ENCODE data around the gene FOXF2. TPM values are rescaled to one million over a fixed set of nuclear protein-coding genes. Genes with fewer than 3 reads are reported as not detected.
A peak's percentile ranks its signal among the peaks of the same experiment; 100 is the strongest.

FOXF2 gene
- total RNA-seq, 1 donor: 1.1 TPM

DNA sequence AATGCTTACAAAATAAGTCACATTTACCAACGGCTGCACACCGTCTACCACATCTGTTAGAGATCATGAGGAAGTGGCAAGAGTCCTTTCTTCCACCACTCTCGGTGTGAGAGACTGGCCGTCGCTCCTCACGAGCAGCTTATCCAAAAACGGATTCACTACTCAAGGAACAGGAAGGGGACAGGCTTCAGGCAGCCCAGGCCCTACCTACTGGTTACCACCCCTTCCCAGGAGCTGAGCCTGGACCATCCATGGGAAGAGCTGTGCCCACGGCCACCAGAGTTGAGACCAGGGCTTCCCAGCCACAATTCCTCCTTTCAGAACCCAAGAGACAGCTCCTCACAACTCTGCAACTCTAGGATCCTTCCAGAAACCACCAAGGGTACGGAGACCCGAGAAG, 37.0 kb downstream of the FOXF2 start:
- no peak overlapping the region for H2AFZ ChIP-seq (ENCODE audit: low read length)
- no peaks in the 10 kb centered on the region for H3K4me1 ChIP-seq (ENCODE audit: insufficient read depth, low read length)
- no peak overlapping the region for H3K4me3 ChIP-seq (ENCODE audit: insufficient read depth, low read length)
- H3K4me2 ChIP-seq (ENCODE audit: insufficient read depth, low read length): no peak overlapping the region
- TF ChIP-seq, protein P1, sequence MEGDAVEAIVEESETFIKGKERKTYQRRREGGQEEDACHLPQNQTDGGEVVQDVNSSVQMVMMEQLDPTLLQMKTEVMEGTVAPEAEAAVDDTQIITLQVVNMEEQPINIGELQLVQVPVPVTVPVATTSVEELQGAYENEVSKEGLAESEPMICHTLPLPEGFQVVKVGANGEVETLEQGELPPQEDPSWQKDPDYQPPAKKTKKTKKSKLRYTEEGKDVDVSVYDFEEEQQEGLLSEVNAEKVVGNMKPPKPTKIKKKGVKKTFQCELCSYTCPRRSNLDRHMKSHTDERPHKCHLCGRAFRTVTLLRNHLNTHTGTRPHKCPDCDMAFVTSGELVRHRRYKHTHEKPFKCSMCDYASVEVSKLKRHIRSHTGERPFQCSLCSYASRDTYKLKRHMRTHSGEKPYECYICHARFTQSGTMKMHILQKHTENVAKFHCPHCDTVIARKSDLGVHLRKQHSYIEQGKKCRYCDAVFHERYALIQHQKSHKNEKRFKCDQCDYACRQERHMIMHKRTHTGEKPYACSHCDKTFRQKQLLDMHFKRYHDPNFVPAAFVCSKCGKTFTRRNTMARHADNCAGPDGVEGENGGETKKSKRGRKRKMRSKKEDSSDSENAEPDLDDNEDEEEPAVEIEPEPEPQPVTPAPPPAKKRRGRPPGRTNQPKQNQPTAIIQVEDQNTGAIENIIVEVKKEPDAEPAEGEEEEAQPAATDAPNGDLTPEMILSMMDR (IDR thresholded peaks at IDR 0.05; ENCODE audit: extremely low read depth, low read depth, low read length): no peak
- H4K20me1 ChIP-seq (ENCODE audit: insufficient read depth, low read length): no peaks in the 10 kb centered on the region
- no peak overlapping the region for H3K27ac ChIP-seq (ENCODE audit: low read depth, low read length)
- DNase-seq (ENCODE audit: insufficient read length, low spot score, missing footprints): no peak
- no peaks in the 10 kb centered on the region for H3K79me2 ChIP-seq (ENCODE audit: insufficient read depth, low read length)
- H3K27me3 ChIP-seq (ENCODE audit: insufficient read depth, low read length): peaks cover 3% of the 10 kb centered on the region
- no peaks in the 10 kb centered on the region for H3K36me3 ChIP-seq (ENCODE audit: insufficient read depth, low read length)
- H3K9me3 ChIP-seq (ENCODE audit: low read depth, low read length): no peaks in the 10 kb centered on the region

DNA sequence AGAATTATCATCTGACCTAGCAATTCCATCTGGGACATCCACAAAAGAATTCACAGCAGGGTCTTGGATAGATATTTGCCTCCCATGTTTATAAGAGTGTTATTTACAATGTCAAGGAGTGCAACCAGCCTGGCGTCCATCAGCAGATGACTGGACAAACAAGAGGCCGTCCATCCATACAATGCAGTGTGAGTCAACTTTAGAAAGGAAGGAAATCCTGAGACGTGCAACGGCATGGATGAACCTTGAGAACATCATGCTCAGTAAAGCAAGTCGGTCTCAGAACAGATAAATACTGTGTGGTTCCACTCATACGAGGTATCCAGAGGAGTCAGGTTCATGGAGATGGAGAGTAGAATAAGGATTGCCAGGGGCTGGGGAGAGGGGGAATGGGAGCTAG, 46.4 kb downstream of the FOXF2 start:
- DNase-seq (ENCODE audit: insufficient read length, low spot score, missing footprints): no peak
- TF ChIP-seq, protein P1 (IDR thresholded peaks at IDR 0.05; ENCODE audit: extremely low read depth, low read depth, low read length): no peak
- no peaks in the 10 kb centered on the region for H4K20me1 ChIP-seq (ENCODE audit: insufficient read depth, low read length)

GRCh38 chr6:1436334-1437306, 47.2 kb downstream of the FOXF2 start:
- TF ChIP-seq, protein P1 (IDR thresholded peaks at IDR 0.05; ENCODE audit: extremely low read depth, low read depth, low read length): peak; percentile 81
- Histone ChIP-seq H3K79me2 (ENCODE audit: insufficient read depth, low read length) (no peaks in the 10 kb centered on the region), H3K4me2 (ENCODE audit: insufficient read depth, low read length) (peak overlapping the region; percentile 37), H3K4me3 (ENCODE audit: insufficient read depth, low read length) (no peak overlapping the region), H3K36me3 (ENCODE audit: insufficient read depth, low read length) (no peaks in the 10 kb centered on the region), H2AFZ (ENCODE audit: low read length) (peak overlapping the region; percentile 23), H3K4me1 (ENCODE audit: insufficient read depth, low read length) (no peaks in the 10 kb centered on the region), H4K20me1 (ENCODE audit: insufficient read depth, low read length) (no peaks in the 10 kb centered on the region), H3K9me3 (ENCODE audit: low read depth, low read length) (no peaks in the 10 kb centered on the region), H3K27me3 (ENCODE audit: insufficient read depth, low read length) (peaks cover 2% of the 10 kb centered on the region), H3K27ac (ENCODE audit: low read depth, low read length) (no peak overlapping the region)
- peak; percentile 95 for DNase-seq (ENCODE audit: insufficient read length, low spot score, missing footprints)

More for the DNA sequence above, 46.4 kb downstream of the FOXF2 start:
- Histone ChIP-seq H3K79me2 (ENCODE audit: insufficient read depth, low read length) (no peaks in the 10 kb centered on the region), H3K4me3 (ENCODE audit: insufficient read depth, low read length) (no peak overlapping the region), H3K4me2 (ENCODE audit: insufficient read depth, low read length) (no peak overlapping the region), H3K36me3 (ENCODE audit: insufficient read depth, low read length) (no peaks in the 10 kb centered on the region), H3K27ac (ENCODE audit: low read depth, low read length) (no peak overlapping the region), H2AFZ (ENCODE audit: low read length) (no peak overlapping the region), H3K4me1 (ENCODE audit: insufficient read depth, low read length) (no peaks in the 10 kb centered on the region), H3K9me3 (ENCODE audit: low read depth, low read length) (no peaks in the 10 kb centered on the region), H3K27me3 (ENCODE audit: insufficient read depth, low read length) (peaks cover 2% of the 10 kb centered on the region)

Measured in osteoblast (primary cell).